Activated B cell treated with CpG ODN at 0.5 μM for 24 hours (primary cell): ENCODE results near the gene PKLR. TPM values are rescaled to one million over a fixed set of nuclear protein-coding genes. Genes with fewer than 3 reads are reported as not detected.

ENCODE experiments used
- ATAC-seq: fragments of 200-7000 bp; cut with Tn5 transposase; one replicate; pipeline ENCODE4 v1.10.0; 2021; ENCODE audit warnings: low read depth, mild to moderate bottlenecking, moderate library complexity
- CTCF ChIA-PET: fragments of 350-600 bp; sonication (Branson Sonifier 250); formaldehyde crosslinking; loops from one replicate; lab custom pipeline; 2021; ENCODE audit warnings: antibody characterized with exemption; lab: Charles Lee
- POLR2A ChIA-PET: fragments of 350-600 bp; sonication (Branson Sonifier 250); formaldehyde crosslinking; loops from one replicate; lab custom pipeline; 2021; ENCODE audit warnings: antibody characterized with exemption; lab: Charles Lee
- DNase-seq: peaks from one replicate; pipeline ENCODE4 v3.0.0; 2022
- H3K27ac Mint-ChIP-seq: one replicate; pipeline ENCODE4 v1.8.0; 2020; ENCODE audit warnings: mixed read lengths
- H3K27me3 Mint-ChIP-seq: one replicate; pipeline ENCODE4 v1.8.0; 2021; ENCODE audit warnings: mixed read lengths
- H3K36me3 Mint-ChIP-seq: one replicate; pipeline ENCODE4 v1.8.0; 2021; ENCODE audit warnings: low read depth, mixed read lengths
- H3K4me1 Mint-ChIP-seq: one replicate; pipeline ENCODE4 v1.8.0; 2021; ENCODE audit warnings: mixed read lengths
- H3K4me3 Mint-ChIP-seq: one replicate; pipeline ENCODE4 v1.8.0; 2020; ENCODE audit warnings: mild to moderate bottlenecking, mixed read lengths
- H3K9me3 Mint-ChIP-seq: one replicate; pipeline ENCODE4 v1.8.0; 2020; ENCODE audit warnings: mixed read lengths
- CTCF ChIP-seq: fragments of 200-600 bp; IDR thresholded peaks from one replicate; pipeline ENCODE4 v1.8.0; 2022; ENCODE audit warnings: antibody characterized with exemption, mild to moderate bottlenecking
- intact Hi-C: fragments of 100-400 bp; cut with micrococcal nuclease; formaldehyde crosslinking; loops from one replicate; pipeline ENCODE4 v1.15.1; 2024
- total RNA-seq: library from RNA; stranded (reverse); gene quantifications from 2 replicates; pipeline ENCODE4 v1.2.3, GENCODE V29; 2022

Gene PKLR
- total RNA-seq, 1 donor from 2014 or later = 0.18 TPM

- H3K36me3 Mint-ChIP-seq = peaks cover 6% of the 10 kb centered on the region
Measured at GRCh38 chr1:155245163-155245524, 56.1 kb downstream of the PKLR start.

GRCh38 chr1:155244368-155245162 lies 56.7 kb downstream of the PKLR start:
- ATAC-seq = peak; percentile 97
- H3K36me3 Mint-ChIP-seq = peaks cover 7% of the 10 kb centered on the region

More at GRCh38 chr1:155245163-155245524, 56.1 kb downstream of the PKLR start:
- Mint-ChIP-seq H3K4me3 (peak overlapping the region; percentile 85), H3K27me3 (peaks cover 2% of the 10 kb centered on the region), H3K9me3 (no peaks in the 10 kb centered on the region), H3K27ac (peak overlapping the region; percentile 96), H3K4me1 (peaks cover 37% of the 10 kb centered on the region)
- POLR2A ChIA-PET = interaction anchor here (0.6 to 2.7 kb wide), 9 partner anchors 10 to 1015 kb away, joined by 3 to 13 read pairs (median 5); partner anchors contain the start of genes CLK2, ENTREP3, FDPS and KRTCAP2
- ATAC-seq (peak; percentile 2), DNase-seq (no peak)
- TF ChIP-seq CTCF = no peak
- intact Hi-C loops = no loop called here
- CTCF ChIA-PET = interaction anchor here (1.0 to 1.5 kb wide), 2 partner anchors 18 to 38 kb away, joined by 3 to 5 read pairs; partner anchors contain the start of gene THBS3

GRCh38 chr1:155242805-155243358 lies 58.4 kb downstream of the PKLR start:
- no peak for TF ChIP-seq CTCF
- Mint-ChIP-seq H3K9me3 (no peaks in the 10 kb centered on the region), H3K4me1 (peaks cover 42% of the 10 kb centered on the region), H3K27me3 (peaks cover 2% of the 10 kb centered on the region), H3K4me3 (peak overlapping the region; percentile 85), H3K27ac (peak overlapping the region; percentile 96), H3K36me3 (peaks cover 17% of the 10 kb centered on the region)
- ATAC-seq (no peak), DNase-seq (no peak)
- intact Hi-C loops = loop anchor here (5.0 kb wide), 1 partner anchor 34 kb away; the partner anchor contains the start of gene HCN3
- ChIA-PET POLR2A (interaction anchor here (2.4 to 2.7 kb wide), 2 partner anchors 34 to 49 kb away, joined by 9 to 11 read pairs; partner anchors contain the start of gene MTX1), CTCF (interaction anchor here (1.4 kb wide), 1 partner anchor 36 kb away, joined by 5 read pairs; no protein-coding TSS in a partner anchor)

More at GRCh38 chr1:155244368-155245162, 56.7 kb downstream of the PKLR start:
- H3K27me3 Mint-ChIP-seq = peaks cover 2% of the 10 kb centered on the region
- peak; percentile 87 for DNase-seq
- no peak for TF ChIP-seq CTCF
- intact Hi-C loops = loop anchor here (1.0 to 5.0 kb wide), 7 partner anchors 11 to 79 kb away; partner anchors contain the start of genes ENTREP3, FDPS, HCN3 and MTX1
- POLR2A ChIA-PET = interaction anchor here (0.8 to 2.7 kb wide), 12 partner anchors 11 to 319 kb away, joined by 3 to 13 read pairs (median 6); partner anchors contain the start of genes ENTREP3, FDPS, KRTCAP2 and MTX1
- H3K4me1 Mint-ChIP-seq = peaks cover 39% of the 10 kb centered on the region
- peak overlapping the region; percentile 96 for H3K27ac Mint-ChIP-seq
- CTCF ChIA-PET = interaction anchor here (0.6 to 1.4 kb wide), 5 partner anchors 18 to 79 kb away, joined by 3 to 5 read pairs (median 4); no protein-coding TSS in a partner anchor
- H3K9me3 Mint-ChIP-seq = no peaks in the 10 kb centered on the region
- peak overlapping the region; percentile 85 for H3K4me3 Mint-ChIP-seq

GRCh38 chr1:155241841-155242264 lies 59.4 kb downstream of the PKLR start:
- H3K4me1 Mint-ChIP-seq = peaks cover 42% of the 10 kb centered on the region
- TF ChIP-seq CTCF = no peak
- H3K9me3 Mint-ChIP-seq = no peaks in the 10 kb centered on the region
- ATAC-seq (no peak), DNase-seq (no peak)
- H3K36me3 Mint-ChIP-seq = peaks cover 26% of the 10 kb centered on the region
- peak overlapping the region; percentile 11 for H3K4me3 Mint-ChIP-seq
- no peak overlapping the region for H3K27ac Mint-ChIP-seq
- peaks cover 2% of the 10 kb centered on the region for H3K27me3 Mint-ChIP-seq
- ChIA-PET CTCF (interaction anchor here (0.6 to 3.2 kb wide), 3 partner anchors 9 to 74 kb away, joined by 3 to 16 read pairs (median 3); partner anchors contain the start of gene FDPS), POLR2A (interaction anchor here (0.5 to 1.8 kb wide), 5 partner anchors 9 to 284 kb away, joined by 3 to 10 read pairs (median 4); no protein-coding TSS in a partner anchor)
- intact Hi-C loops = loop anchor here (5.0 kb wide), 1 partner anchor 35 kb away; the partner anchor contains the start of gene HCN3
